22Rv1 (cell line): Measurements from ENCODE around the gene MAP3K10.

Source experiments
- H3K27ac ChIP-seq: fragments of 450-650 bp; 2 replicates; pipeline ENCODE4 v1.5.1; 2017
- ZFX ChIP-seq: fragments of 450-650 bp; IDR thresholded peaks from 2 replicates; pipeline ENCODE4 v1.6.1; 2017; ENCODE audit warnings: antibody characterized with exemption, borderline replicate concordance
- TF ChIP-seq, protein P1 (sequence below): fragments of 450-650 bp; IDR thresholded peaks from 2 replicates; pipeline ENCODE4 v1.5.1; 2017; ENCODE audit warnings: mild to moderate bottlenecking

Gene MAP3K10

DNA sequence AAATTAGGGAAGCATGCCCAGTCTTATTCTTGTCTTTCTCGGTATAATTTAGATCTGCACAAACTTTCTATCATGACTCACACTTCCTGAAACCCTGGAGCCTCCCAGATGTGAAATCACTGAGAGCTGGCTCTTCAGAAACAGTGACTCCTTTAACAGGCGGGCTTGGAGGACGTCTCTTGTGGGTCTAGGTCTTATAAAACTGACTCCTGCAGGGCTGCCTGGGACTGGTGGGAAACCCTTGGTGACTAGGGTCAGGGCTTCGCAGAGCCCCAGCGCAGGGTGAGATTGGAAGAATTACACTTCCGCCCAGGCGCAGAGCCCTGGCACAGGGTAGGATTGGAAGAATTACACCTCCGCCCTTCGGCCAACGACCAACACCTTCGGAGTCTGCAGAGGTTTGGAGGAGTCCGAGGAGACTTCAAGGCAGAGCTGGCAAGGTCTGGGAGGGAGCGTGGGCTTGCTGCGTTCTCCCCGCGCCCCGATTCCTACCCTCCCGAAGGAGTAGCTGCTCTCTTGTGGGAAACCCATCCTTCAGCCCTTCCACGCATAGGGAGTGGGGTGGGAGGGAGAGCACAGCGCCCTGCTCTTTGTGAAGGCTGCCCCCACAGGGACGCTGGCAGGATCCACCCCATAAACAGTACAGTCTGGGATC is 43.4 kb upstream of the MAP3K10 start:
- TF ChIP-seq, protein P1, sequence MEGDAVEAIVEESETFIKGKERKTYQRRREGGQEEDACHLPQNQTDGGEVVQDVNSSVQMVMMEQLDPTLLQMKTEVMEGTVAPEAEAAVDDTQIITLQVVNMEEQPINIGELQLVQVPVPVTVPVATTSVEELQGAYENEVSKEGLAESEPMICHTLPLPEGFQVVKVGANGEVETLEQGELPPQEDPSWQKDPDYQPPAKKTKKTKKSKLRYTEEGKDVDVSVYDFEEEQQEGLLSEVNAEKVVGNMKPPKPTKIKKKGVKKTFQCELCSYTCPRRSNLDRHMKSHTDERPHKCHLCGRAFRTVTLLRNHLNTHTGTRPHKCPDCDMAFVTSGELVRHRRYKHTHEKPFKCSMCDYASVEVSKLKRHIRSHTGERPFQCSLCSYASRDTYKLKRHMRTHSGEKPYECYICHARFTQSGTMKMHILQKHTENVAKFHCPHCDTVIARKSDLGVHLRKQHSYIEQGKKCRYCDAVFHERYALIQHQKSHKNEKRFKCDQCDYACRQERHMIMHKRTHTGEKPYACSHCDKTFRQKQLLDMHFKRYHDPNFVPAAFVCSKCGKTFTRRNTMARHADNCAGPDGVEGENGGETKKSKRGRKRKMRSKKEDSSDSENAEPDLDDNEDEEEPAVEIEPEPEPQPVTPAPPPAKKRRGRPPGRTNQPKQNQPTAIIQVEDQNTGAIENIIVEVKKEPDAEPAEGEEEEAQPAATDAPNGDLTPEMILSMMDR, result no peak
- TF ChIP-seq ZFX, result no peak
- H3K27ac ChIP-seq, result no peak overlapping the region

DNA sequence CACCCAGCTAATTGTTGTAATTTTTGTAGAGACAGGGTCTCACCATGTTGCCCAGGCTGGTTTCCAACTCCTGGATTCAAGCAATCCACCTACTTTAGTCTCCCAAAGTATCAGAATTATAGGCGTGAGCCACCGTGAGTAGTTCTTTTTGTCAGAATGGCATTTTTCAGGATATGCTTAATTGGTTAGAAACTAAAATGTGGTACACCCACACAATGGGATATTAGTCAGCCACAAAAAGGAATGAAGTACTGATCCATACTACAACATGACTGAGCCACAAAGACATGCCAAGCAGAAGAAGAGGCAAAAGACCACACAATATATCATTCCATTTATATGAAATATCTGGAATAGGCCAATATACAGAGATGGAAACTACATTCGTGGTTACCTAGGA is 41.7 kb upstream of the MAP3K10 start:
- no peak for TF ChIP-seq ZFX
- TF ChIP-seq, protein P1, result no peak
- H3K27ac ChIP-seq, result no peak overlapping the region

DNA sequence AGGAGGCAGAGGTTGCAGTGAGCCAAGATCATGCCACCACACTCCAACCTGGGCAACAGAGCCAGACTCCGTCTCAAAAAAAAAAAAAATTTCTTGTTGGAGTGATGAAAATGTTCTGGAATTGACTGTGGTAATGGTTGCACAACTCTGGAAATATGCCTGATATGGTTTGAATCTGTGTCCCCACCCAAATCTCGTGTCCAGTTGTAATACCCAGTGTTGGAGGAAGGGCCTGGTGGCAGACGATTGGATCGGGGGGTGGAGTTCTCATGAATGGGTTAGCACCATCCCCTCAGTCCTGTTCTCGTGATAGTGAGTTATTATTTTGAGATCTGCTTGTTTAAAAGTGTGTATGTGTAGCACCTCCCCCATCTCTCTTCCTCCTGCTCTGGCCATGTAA is 41.1 kb upstream of the MAP3K10 start:
- TF ChIP-seq, protein P1, result no peak
- no peak for TF ChIP-seq ZFX
- H3K27ac ChIP-seq, result no peak overlapping the region

DNA sequence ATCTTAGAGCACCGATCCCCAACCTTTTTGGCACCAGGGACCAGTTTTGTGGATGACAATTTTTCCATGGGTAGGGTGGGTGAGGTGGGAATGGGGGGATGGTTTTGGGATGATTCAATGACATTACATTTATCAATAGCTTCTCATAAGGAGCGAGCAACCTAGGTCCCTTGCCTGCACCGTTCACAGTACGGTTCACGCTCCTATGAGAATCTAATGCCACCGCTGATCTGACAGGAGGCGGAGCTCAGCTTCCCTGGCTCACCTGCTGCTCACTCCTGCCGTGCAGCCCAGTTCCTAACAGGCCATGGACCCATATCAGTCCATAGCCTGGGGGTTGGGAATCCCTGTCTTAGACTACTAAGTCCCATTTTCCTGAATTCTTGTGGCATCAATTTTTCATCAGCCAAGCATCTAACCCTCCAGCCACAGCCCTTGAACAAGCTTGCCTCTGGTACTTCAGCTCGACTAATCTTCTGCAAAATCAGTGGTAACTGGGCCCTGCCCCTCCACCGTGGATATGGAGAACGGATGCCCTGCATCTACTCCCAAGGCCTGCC is 37.0 kb upstream of the MAP3K10 start:
- no peak for TF ChIP-seq ZFX
- TF ChIP-seq, protein P1, result no peak

DNA sequence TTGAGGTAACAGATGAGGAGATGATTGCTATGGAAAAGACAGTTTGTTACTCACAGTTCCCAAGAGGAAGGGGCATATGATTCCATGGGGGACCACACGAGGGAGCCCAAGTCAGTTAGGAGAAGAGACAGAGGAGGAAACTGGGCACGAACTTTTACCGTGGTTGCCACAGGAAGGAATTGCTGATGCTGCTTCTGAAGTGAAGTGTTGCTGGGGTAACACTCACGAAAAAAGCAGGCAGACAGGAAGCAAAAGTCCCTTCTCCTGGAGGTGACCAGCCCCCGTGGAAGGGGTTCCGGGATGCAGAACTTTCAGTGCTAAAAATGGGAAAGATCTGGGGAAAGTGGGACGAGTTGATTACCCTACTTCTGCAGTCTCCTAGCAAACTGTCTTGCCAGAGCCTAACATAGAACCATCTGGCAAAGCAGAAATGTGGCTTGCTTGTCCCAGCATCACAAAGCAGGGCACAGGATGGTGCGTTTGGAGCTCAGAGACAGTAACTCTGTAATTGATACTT is 35.4 kb upstream of the MAP3K10 start:
- TF ChIP-seq, protein P1, result peak; percentile 41
- TF ChIP-seq ZFX, result no peak
- no peak overlapping the region for H3K27ac ChIP-seq

More for the DNA sequence above, 37.0 kb upstream of the MAP3K10 start:
- no peak overlapping the region for H3K27ac ChIP-seq

DNA sequence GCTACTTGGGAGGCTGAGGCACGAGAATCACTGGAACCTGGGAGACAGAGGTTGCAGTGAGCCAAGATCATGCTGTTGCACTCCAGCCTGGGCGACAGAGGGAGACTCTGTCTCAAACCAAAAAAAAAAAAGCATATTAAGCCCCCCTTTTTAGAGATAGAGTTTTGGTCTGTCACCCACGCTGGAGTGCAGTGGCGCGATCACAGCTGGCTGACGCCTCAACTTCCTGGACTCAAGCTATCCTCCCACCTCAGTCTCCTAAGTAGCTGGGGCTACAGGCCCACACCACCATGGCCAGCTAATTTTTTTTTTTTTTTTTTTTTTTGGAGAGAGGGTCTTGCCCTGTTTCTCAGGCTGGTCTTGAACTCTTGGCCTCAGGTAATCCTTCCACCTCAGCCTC is 34.2 kb upstream of the MAP3K10 start:
- H3K27ac ChIP-seq, result no peak overlapping the region
- no peak for TF ChIP-seq ZFX
- TF ChIP-seq, protein P1, result no peak

DNA sequence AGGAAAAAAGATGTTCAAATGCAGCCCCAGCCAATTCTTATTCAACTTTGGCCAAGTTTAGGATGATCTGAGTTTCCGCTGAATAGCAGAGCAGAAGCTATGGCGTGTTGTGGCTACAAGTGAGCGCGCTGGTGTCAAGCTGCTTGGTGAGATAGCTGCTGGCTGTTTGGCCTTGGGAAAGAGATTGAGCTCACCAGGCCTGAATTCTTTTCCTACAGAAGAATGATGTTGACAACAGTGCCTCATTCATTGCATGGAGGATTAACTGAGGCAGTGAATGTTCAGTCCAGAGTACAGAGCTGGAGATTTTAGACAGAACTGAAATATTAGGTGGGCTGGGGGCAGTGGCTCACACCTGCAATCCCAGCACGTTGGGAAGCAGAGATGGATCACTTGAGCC is 31.5 kb upstream of the MAP3K10 start:
- TF ChIP-seq, protein P1, result no peak
- TF ChIP-seq ZFX, result no peak
- no peak overlapping the region for H3K27ac ChIP-seq
